HG02970 (cell line): ENCODE data around the gene RAPGEF2.

Experiments used
- ATAC-seq: cut with Tn5 transposase; IDR thresholded peaks from one replicate; pipeline ENCODE4 v1.9.1; 2021; ENCODE audit warnings: mild to moderate bottlenecking, moderate library complexity, moderate number of reproducible peaks; ENCODE audit not compliant: unreplicated experiment, low FRiP score

Gene RAPGEF2

GRCh38 chr4:159269116-159269515, 166.2 kb downstream of the RAPGEF2 start:
- no peak for ATAC-seq

GRCh38 chr4:159269956-159270355, 167.1 kb downstream of the RAPGEF2 start:
- no peak for ATAC-seq

GRCh38 chr4:159271856-159272255, 169.0 kb downstream of the RAPGEF2 start:
- no peak for ATAC-seq

GRCh38 chr4:159272273-159273140, 169.6 kb downstream of the RAPGEF2 start:
- no peak for ATAC-seq

- ATAC-seq = no peak
Observed at GRCh38 chr4:159273141-159273438, 170.2 kb downstream of the RAPGEF2 start.

GRCh38 chr4:159273841-159274240, 171.0 kb downstream of the RAPGEF2 start:
- ATAC-seq = no peak

- ATAC-seq = no peak
Observed at GRCh38 chr4:159278399-159278798, 175.5 kb downstream of the RAPGEF2 start.

GRCh38 chr4:159279084-159279483, 176.2 kb downstream of the RAPGEF2 start:
- ATAC-seq = no peak

- no peak for ATAC-seq
Observed at GRCh38 chr4:159280442-159281172, 177.7 kb downstream of the RAPGEF2 start.

GRCh38 chr4:159281771-159282170, 178.9 kb downstream of the RAPGEF2 start:
- ATAC-seq = no peak

GRCh38 chr4:159282329-159282728, 179.4 kb downstream of the RAPGEF2 start:
- ATAC-seq = no peak

GRCh38 chr4:159282944-159283343, 180.1 kb downstream of the RAPGEF2 start:
- no peak for ATAC-seq

- no peak for ATAC-seq
Observed at GRCh38 chr4:159283696-159284095, 180.8 kb downstream of the RAPGEF2 start.

- ATAC-seq = no peak
Observed at GRCh38 chr4:159284113-159284512, 181.2 kb downstream of the RAPGEF2 start.

GRCh38 chr4:159284733-159285132, 181.9 kb downstream of the RAPGEF2 start:
- ATAC-seq = no peak

GRCh38 chr4:159287767-159288166, 184.9 kb downstream of the RAPGEF2 start:
- ATAC-seq = no peak

GRCh38 chr4:159289682-159290081, 186.8 kb downstream of the RAPGEF2 start:
- ATAC-seq = no peak

- ATAC-seq = no peak
Observed at GRCh38 chr4:159290321-159291030, 187.6 kb downstream of the RAPGEF2 start.

GRCh38 chr4:159291176-159291575, 188.3 kb downstream of the RAPGEF2 start:
- no peak for ATAC-seq

- ATAC-seq = no peak
Observed at GRCh38 chr4:159292137-159292896, 189.4 kb downstream of the RAPGEF2 start.
